HepG2 (cell line): Measurements from ENCODE around the gene ZNF213. TPM values are rescaled to one million over a fixed set of nuclear protein-coding genes. Genes with fewer than 3 reads are reported as not detected.

Experiments
- EHMT2 ChIP-seq: fragments of 200-600 bp; sonication (generic); IDR thresholded peaks from 2 replicates; pipeline ENCODE4 v1.7.0; 2017; ENCODE audit warnings: antibody characterized with exemption, low read depth, low read length, borderline replicate concordance
- KDM1A ChIP-seq: IDR thresholded peaks from 2 replicates; pipeline ENCODE4 v1.6.1; 2016; ENCODE audit warnings: missing compliant biosample characterization
- MIXL1 ChIP-seq: IDR thresholded peaks from 2 replicates; pipeline ENCODE4 v1.6.1; 2016
- NFKB2 ChIP-seq: sonication (generic); formaldehyde crosslinking; IDR thresholded peaks from 2 replicates; pipeline ENCODE4 v1.4.0; 2020; ENCODE audit warnings: missing genetic modification reagents, borderline replicate concordance
- NR2F1 ChIP-seq, 2 experiments: fragments of 450-650 bp in 1 of 2; formaldehyde crosslinking in 1 of 2; IDR thresholded peaks; 2 replicates each; pipeline versions ENCODE4 v1.5.0 to v1.6.1; 2016 to 2020; ENCODE audit warnings: mild to moderate bottlenecking in 1 of 2, missing compliant biosample characterization in 1 of 2, missing genetic modification reagents in 1 of 2, moderate library complexity in 1 of 2
- RFXAP ChIP-seq: sonication (generic); formaldehyde crosslinking; IDR thresholded peaks from 2 replicates; pipeline ENCODE4 v1.4.0; 2020; ENCODE audit warnings: missing genetic modification reagents, borderline replicate concordance
- ZNF24 ChIP-seq: fragments of 450-650 bp; IDR thresholded peaks from 2 replicates; pipeline ENCODE4 v1.6.1; 2017; ENCODE audit warnings: antibody characterized with exemption, mild to moderate bottlenecking
- ZNF503 ChIP-seq: sonication (generic); formaldehyde crosslinking; IDR thresholded peaks from 2 replicates; pipeline ENCODE4 v1.4.0; 2020; ENCODE audit warnings: missing genetic modification reagents
- ZNF615 ChIP-seq: sonication (generic); formaldehyde crosslinking; IDR thresholded peaks from 2 replicates; pipeline ENCODE4 v1.5.0; 2020; ENCODE audit warnings: mild to moderate bottlenecking, missing genetic modification reagents, borderline replicate concordance
- ZNF639 ChIP-seq: conservative IDR thresholded peaks from 2 replicates; pipeline ENCODE4 v1.6.1; 2018; ENCODE audit warnings: missing genetic modification reagents
- ZNF879 ChIP-seq: sonication (generic); formaldehyde crosslinking; IDR thresholded peaks from 2 replicates; pipeline ENCODE4 v1.8.1; 2023; ENCODE audit warnings: missing genetic modification reagents
- ZNF891 ChIP-seq: sonication (generic); formaldehyde crosslinking; IDR thresholded peaks from 2 replicates; pipeline ENCODE4 v1.5.0; 2020; ENCODE audit warnings: mild to moderate bottlenecking, missing genetic modification reagents
- polyA plus RNA-seq, 8 experiments: library from polyadenylated mRNA; depleted of rRNA in 3 of 8; stranded (reverse) in 7 of 8; unstranded in 1 of 8; fragments of >200 nt; fragmentation: Illumina TruSeq in 4 of 8; extraction: Trizol in 4 of 8; gene quantifications; 2 replicates each; pipeline versions ENCODE4 v1.2.1 to v1.2.3, GENCODE V29; 2011 to 2016; ENCODE audit warnings: low read depth in 4 of 8, missing spikeins in 1 of 8, mixed read lengths in 1 of 8; ENCODE audit not compliant: insufficient read depth in 1 of 8
- total RNA-seq, 5 experiments: library from RNA; depleted of rRNA; stranded (reverse); fragments of >200 nt; fragmentation: Illumina TruSeq; extraction: Trizol; gene quantifications; 2 replicates each; pipeline ENCODE4 v1.2.3, GENCODE V29; 2016; ENCODE audit warnings: low read depth in 1 of 5
- TF ChIP-seq, protein P1 (sequence below), 2 experiments: fragments of 450-650 bp in 1 of 2; sonication (generic) in 1 of 2; formaldehyde crosslinking in 1 of 2; IDR thresholded peaks; 2 replicates each; pipeline versions ENCODE4 v1.6.1 to v1.8.0; 2016 to 2022; ENCODE audit warnings: antibody characterized with exemption in 1 of 2, mild to moderate bottlenecking in 1 of 2, missing genetic modification reagents in 1 of 2
- TF ChIP-seq, protein P2 (sequence below): sonication (generic); formaldehyde crosslinking; IDR thresholded peaks from 2 replicates; pipeline ENCODE4 v1.5.1; 2020; ENCODE audit warnings: mild to moderate bottlenecking, missing genetic modification reagents, borderline replicate concordance

Gene ZNF213
- total and polyA plus RNA-seq, 2 of the 13 experiments (the other 11 are each of a cell fraction or from before 2014, with no cell fraction given), result 0.59 to 0.97 TPM

- TF ChIP-seq, protein P1, sequence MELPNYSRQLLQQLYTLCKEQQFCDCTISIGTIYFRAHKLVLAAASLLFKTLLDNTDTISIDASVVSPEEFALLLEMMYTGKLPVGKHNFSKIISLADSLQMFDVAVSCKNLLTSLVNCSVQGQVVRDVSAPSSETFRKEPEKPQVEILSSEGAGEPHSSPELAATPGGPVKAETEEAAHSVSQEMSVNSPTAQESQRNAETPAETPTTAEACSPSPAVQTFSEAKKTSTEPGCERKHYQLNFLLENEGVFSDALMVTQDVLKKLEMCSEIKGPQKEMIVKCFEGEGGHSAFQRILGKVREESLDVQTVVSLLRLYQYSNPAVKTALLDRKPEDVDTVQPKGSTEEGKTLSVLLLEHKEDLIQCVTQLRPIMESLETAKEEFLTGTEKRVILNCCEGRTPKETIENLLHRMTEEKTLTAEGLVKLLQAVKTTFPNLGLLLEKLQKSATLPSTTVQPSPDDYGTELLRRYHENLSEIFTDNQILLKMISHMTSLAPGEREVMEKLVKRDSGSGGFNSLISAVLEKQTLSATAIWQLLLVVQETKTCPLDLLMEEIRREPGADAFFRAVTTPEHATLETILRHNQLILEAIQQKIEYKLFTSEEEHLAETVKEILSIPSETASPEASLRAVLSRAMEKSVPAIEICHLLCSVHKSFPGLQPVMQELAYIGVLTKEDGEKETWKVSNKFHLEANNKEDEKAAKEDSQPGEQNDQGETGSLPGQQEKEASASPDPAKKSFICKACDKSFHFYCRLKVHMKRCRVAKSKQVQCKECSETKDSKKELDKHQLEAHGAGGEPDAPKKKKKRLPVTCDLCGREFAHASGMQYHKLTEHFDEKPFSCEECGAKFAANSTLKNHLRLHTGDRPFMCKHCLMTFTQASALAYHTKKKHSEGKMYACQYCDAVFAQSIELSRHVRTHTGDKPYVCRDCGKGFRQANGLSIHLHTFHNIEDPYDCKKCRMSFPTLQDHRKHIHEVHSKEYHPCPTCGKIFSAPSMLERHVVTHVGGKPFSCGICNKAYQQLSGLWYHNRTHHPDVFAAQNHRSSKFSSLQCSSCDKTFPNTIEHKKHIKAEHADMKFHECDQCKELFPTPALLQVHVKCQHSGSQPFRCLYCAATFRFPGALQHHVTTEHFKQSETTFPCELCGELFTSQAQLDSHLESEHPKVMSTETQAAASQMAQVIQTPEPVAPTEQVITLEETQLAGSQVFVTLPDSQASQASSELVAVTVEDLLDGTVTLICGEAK (IDR thresholded peaks at IDR 0.05), result peak; percentile 47
- TF ChIP-seq, protein P1 (CRISPR knock-in tag; IDR thresholded peaks at IDR 0.05), result no peak; the same call in 1 of the 2 replicates
- TF ChIP-seq ZNF879 (CRISPR knock-in tag), result no peak
- no peak for TF ChIP-seq ZNF615
- peak; percentile 48; the same call in 1 of the 2 replicates for TF ChIP-seq ZNF503 (CRISPR knock-in tag)
- no peak for TF ChIP-seq NR2F1 (CRISPR knock-in tag; IDR thresholded peaks at IDR 0.05)
- TF ChIP-seq NFKB2 (CRISPR knock-in tag), result peak; percentile 45; the same call in 1 of the 2 replicates
- TF ChIP-seq MIXL1, result no peak
- TF ChIP-seq, protein P2, sequence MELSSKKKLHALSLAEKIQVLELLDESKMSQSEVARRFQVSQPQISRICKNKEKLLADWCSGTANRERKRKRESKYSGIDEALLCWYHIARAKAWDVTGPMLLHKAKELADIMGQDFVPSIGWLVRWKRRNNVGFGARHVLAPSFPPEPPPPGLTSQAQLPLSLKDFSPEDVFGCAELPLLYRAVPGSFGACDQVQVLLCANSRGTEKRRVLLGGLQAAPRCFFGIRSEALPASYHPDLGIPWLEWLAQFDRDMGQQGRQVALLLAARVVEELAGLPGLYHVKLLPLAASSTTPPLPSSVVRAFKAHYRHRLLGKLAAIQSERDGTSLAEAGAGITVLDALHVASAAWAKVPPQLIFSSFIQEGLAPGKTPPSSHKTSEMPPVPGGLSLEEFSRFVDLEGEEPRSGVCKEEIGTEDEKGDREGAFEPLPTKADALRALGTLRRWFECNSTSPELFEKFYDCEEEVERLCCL (CRISPR knock-in tag), result no peak
- TF ChIP-seq ZNF891 (CRISPR knock-in tag), result peak; percentile 60; the same call in 1 of the 2 replicates
- TF ChIP-seq RFXAP (CRISPR knock-in tag), result peak; percentile 12; the same call in 1 of the 2 replicates
- TF ChIP-seq EHMT2, result no peak
- no peak for TF ChIP-seq ZNF24
- TF ChIP-seq KDM1A (CRISPR knock-in tag), result no peak
- no peak; the same call in 1 of the 2 replicates for TF ChIP-seq ZNF639 (CRISPR knock-in tag)
Observed at GRCh38 chr16:3134338-3135125, at the start of gene ZNF213 (continued).
